RWPE1 (cell line): ENCODE data around the gene IL10.

Source experiments
- CTCF ChIA-PET: fragments of 350-600 bp; sonication (Branson Sonifier 250); formaldehyde crosslinking; extraction: SDS; loops from one replicate; lab custom pipeline; 2021; lab: Yijun Ruan, JAX
- POLR2A ChIA-PET: fragments of 400-600 bp; formaldehyde crosslinking; extraction: SDS; loops from one replicate; lab custom pipeline; 2020; ENCODE audit warnings: antibody characterized with exemption; ENCODE audit not compliant: low non-redundant PET; lab: Yijun Ruan, JAX
- DNase-seq: peaks from one replicate; pipeline ENCODE4 v3.0.0; 2012; ENCODE audit warnings: low spot score
- H3K27ac ChIP-seq: fragments of 450-650 bp; 2 replicates; pipeline ENCODE4 v1.5.1; 2017
- TF ChIP-seq, protein P1 (sequence below): fragments of 450-650 bp; conservative IDR thresholded peaks from 2 replicates; pipeline ENCODE4 v1.5.1; 2017; ENCODE audit warnings: low read depth, mild to moderate bottlenecking

IL10 gene

GRCh38 chr1:206761159-206761768 lies 11.0 kb downstream of the IL10 start:
- ChIA-PET CTCF (interaction anchor here (0.6 to 1.1 kb wide), 3 partner anchors 60 to 219 kb away, joined by 3 read pairs; partner anchors contain the start of gene DYRK3), POLR2A (no interaction called here)
- TF ChIP-seq, protein P1, sequence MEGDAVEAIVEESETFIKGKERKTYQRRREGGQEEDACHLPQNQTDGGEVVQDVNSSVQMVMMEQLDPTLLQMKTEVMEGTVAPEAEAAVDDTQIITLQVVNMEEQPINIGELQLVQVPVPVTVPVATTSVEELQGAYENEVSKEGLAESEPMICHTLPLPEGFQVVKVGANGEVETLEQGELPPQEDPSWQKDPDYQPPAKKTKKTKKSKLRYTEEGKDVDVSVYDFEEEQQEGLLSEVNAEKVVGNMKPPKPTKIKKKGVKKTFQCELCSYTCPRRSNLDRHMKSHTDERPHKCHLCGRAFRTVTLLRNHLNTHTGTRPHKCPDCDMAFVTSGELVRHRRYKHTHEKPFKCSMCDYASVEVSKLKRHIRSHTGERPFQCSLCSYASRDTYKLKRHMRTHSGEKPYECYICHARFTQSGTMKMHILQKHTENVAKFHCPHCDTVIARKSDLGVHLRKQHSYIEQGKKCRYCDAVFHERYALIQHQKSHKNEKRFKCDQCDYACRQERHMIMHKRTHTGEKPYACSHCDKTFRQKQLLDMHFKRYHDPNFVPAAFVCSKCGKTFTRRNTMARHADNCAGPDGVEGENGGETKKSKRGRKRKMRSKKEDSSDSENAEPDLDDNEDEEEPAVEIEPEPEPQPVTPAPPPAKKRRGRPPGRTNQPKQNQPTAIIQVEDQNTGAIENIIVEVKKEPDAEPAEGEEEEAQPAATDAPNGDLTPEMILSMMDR: no peak
- DNase-seq: no peak
- H3K27ac ChIP-seq: no peak overlapping the region

GRCh38 chr1:206760590-206760989 lies 11.7 kb downstream of the IL10 start:
- TF ChIP-seq, protein P1: no peak
- no peak overlapping the region for H3K27ac ChIP-seq
- no peak for DNase-seq
- ChIA-PET POLR2A (no interaction called here), CTCF (no interaction called here)

GRCh38 chr1:206757524-206758266 lies 14.6 kb downstream of the IL10 start:
- TF ChIP-seq, protein P1: no peak
- no peak for DNase-seq
- ChIA-PET CTCF (interaction anchor here (1.0 kb wide), 1 partner anchor 10 kb away, joined by 3 read pairs; no protein-coding TSS in a partner anchor), POLR2A (no interaction called here)
- no peak overlapping the region for H3K27ac ChIP-seq

GRCh38 chr1:206754011-206754410 lies 18.3 kb downstream of the IL10 start:
- no peak for DNase-seq
- POLR2A ChIA-PET: no interaction called here
- CTCF ChIA-PET: interaction anchor here (0.6 kb wide), 1 partner anchor 24 kb away, joined by 3 read pairs; no protein-coding TSS in a partner anchor

DNA sequence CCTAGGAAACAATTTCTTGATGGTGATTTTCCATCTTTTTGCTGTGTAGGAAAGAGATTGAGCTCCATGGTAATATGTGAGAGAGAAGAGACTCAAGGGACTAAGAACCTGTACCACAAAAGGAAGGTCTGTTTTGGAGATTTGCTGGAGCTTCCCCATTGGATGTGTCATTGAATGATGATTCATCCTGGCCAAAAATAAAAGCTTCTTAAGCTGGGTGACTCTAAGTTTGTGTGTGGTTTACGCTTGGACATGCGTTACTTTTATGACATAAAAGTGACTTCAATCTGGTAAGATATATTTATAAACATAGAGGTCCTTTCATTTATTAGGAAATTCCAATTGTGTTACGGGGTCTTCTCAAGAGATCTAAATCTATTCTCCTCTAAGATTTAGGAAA lies 19.2 kb downstream of the IL10 start:
- no peak for DNase-seq
- ChIA-PET CTCF (interaction anchor here (0.6 to 0.9 kb wide), 4 partner anchors 23 to 208 kb away, joined by 3 read pairs; no protein-coding TSS in a partner anchor), POLR2A (no interaction called here)
- H3K27ac ChIP-seq: no peak overlapping the region
- TF ChIP-seq, protein P1: no peak

More at GRCh38 chr1:206754011-206754410, 18.3 kb downstream of the IL10 start:
- H3K27ac ChIP-seq: no peak overlapping the region
- TF ChIP-seq, protein P1: no peak

DNA sequence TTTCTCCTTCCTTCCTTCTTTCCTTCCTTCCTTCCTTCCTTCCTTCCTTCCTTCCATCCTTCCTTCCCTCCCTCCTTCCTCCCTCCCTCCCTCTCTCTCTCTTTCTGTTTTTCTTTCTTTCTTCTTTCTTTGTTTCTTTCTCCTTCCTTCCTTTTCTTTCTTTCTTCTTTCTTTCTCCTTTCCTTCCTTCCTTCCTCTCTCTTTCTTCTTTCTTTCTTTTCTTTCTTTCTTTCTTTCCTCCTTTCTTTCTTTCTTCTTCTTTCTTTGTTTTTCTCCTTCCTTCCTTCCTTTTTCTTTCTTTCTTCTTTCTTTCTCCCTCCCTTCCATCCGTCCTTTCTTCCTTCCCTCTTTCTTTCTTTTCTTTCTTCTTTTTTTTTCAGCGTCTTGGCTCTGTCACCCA lies 19.8 kb downstream of the IL10 start:
- no peak for DNase-seq
- TF ChIP-seq, protein P1: no peak
- POLR2A ChIA-PET: no interaction called here
- no peak overlapping the region for H3K27ac ChIP-seq
- CTCF ChIA-PET: interaction anchor here (0.9 kb wide), 1 partner anchor 45 kb away, joined by 3 read pairs; no protein-coding TSS in a partner anchor
